Measurements from ENCODE around the gene GUCY1A1. TPM values are rescaled to one million over a fixed set of nuclear protein-coding genes. Genes with fewer than 3 reads are reported as not detected.

The GUCY1A1 gene
- total and polyA plus RNA-seq, 2 experiments from 2014 or later: not detected

DNA sequence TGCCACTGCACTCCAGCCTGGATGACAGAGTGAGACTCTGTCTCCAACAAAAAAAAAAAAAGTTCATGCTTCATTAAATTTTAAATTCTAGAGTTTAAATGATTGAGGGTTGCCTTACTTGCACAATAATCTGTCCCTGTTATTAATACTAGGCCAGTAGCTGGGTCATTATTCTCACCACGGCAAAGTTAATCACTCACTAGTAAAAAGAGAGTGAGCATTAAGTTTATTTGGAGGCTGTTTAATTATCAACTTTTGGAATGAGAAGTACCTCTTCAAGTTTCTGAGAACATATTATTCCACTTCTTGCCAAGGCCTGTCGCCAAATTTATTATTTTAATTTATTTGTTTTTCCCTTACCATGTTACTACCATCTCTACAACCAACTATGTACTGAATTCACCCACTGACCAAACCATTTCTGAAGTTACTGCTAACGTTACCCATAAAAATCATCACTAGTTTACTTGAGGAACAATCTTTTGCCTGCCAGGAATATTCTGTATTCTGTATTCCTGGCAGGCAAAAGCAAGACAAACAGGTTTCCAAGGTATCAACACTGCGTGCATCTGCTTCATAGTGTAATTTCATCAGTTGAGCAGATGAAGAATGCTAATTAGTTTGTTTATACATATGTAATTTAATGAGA lies 26.5 kb downstream of the GUCY1A1 start:
- DNase-seq: no peak
- Histone ChIP-seq H3K27me3 (replicated peaks; ENCODE audit: insufficient read depth) (no peaks in the 10 kb centered on the region; the same call in 1 of the 2 replicates), H3K79me2 (ENCODE audit: insufficient read depth) (no peaks in the 10 kb centered on the region), H4K20me1 (ENCODE audit: insufficient read depth) (no peaks in the 10 kb centered on the region), H3K27ac (no peak overlapping the region), H2AFZ (no peak overlapping the region), H3K9ac (no peak overlapping the region), H3K4me3 (no peak overlapping the region), H3K4me2 (ENCODE audit: unreplicated experiment) (no peak overlapping the region), H3K9me3 (ENCODE audit: low read depth) (no peaks in the 10 kb centered on the region), H3K4me1 (ENCODE audit: insufficient read depth) (no peaks in the 10 kb centered on the region), H3F3A (ENCODE audit: insufficient read depth) (no peaks in the 10 kb centered on the region), H3K36me3 (ENCODE audit: low read depth) (no peaks in the 10 kb centered on the region), H3K9me2 (ENCODE audit: insufficient read depth) (0 out of 2 replicates have a peak, but pooled peaks cover 3% of the 10 kb centered on the region)
- in situ Hi-C loops (cut with MboI): no loop called here
- TF ChIP-seq EZH2phosphoT487 (IDR thresholded peaks at IDR 0.05; ENCODE audit: insufficient read depth, low read depth) (no peak), EZH2 (IDR thresholded peaks at IDR 0.05; ENCODE audit: insufficient read depth, poor library complexity, severe bottlenecking) (no peak)
- WGBS, 2 experiments (ENCODE audit: low coverage in 1 of 2, low lambda C conversion rate in 2 of 2, missing lambda C conversion rate in 2 of 2): 42 to 49% methylated on average over 4 of the region's 4 CpGs

DNA sequence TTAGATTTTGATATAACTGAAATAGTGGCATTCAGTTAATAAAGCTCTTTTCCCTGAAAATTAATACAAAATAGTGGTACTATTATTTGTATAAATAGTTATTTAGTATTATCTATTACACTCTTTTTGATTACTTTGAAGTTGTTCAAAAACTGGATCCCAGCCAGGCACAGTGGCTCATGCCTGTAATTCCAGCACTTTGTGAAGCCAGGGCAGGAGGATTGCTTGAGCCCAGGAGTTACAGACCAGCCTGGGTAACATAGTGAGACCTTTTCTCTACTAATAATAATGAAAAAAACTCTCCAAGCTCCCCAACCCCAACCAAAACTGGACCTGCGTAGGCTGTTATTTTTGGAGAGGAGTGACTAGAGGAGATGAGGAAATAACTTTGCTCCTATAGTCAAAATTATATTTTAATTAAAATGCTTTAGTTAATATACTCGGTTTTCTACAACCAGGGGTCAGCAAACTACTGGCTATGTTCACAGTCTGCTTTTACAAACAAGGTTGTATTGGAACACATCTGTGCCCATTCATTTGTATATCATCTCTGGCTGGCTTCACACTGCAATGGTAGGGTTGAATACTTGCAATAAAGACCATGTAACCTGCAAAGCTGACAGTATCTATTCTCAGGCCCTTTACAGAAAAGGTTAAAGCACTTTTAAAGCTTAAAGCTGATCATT lies 27.6 kb downstream of the GUCY1A1 start:
- Histone ChIP-seq H3K4me3 (no peak overlapping the region), H3K36me3 (ENCODE audit: low read depth) (no peaks in the 10 kb centered on the region), H3K79me2 (ENCODE audit: insufficient read depth) (no peaks in the 10 kb centered on the region), H3K9me2 (ENCODE audit: insufficient read depth) (0 out of 2 replicates have a peak, but pooled peaks cover 3% of the 10 kb centered on the region), H4K20me1 (ENCODE audit: insufficient read depth) (no peaks in the 10 kb centered on the region), H3K27me3 (replicated peaks; ENCODE audit: insufficient read depth) (no peaks in the 10 kb centered on the region; the same call in 1 of the 2 replicates), H3K4me2 (ENCODE audit: unreplicated experiment) (no peak overlapping the region), H3K9me3 (ENCODE audit: low read depth) (no peaks in the 10 kb centered on the region), H3K27ac (no peak overlapping the region), H3K9ac (no peak overlapping the region), H3F3A (ENCODE audit: insufficient read depth) (no peaks in the 10 kb centered on the region), H3K4me1 (ENCODE audit: insufficient read depth) (no peaks in the 10 kb centered on the region), H2AFZ (no peak overlapping the region)
- WGBS, 2 experiments (ENCODE audit: low coverage in 1 of 2, low lambda C conversion rate in 2 of 2, missing lambda C conversion rate in 2 of 2): 34 to 35% methylated on average over 2 of the region's 2 CpGs
- TF ChIP-seq EZH2 (IDR thresholded peaks at IDR 0.05; ENCODE audit: insufficient read depth, poor library complexity, severe bottlenecking): no peak
- no peak for TF ChIP-seq EZH2phosphoT487 (IDR thresholded peaks at IDR 0.05; ENCODE audit: insufficient read depth, low read depth)
- in situ Hi-C loops (cut with MboI): no loop called here
- DNase-seq: no peak

DNA sequence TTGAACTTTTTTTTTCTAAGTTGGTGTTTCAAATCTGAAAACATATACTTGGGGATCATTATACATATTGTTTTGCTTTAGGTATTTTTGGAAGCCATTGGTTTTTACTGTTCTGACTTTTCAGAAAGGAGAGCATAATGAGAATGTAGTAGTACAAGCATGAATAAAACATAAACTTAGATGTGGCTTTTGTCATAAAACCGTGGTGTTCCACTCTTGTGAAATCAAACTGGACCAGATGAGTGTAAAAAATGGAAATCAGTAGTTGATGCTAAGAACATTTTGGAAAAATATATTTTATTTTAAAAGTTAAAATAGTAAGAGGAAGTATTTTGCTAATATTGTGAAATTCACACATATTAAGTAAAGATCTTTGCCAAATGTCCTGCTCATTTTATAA lies 29.6 kb downstream of the GUCY1A1 start:
- TF ChIP-seq EZH2phosphoT487 (IDR thresholded peaks at IDR 0.05; ENCODE audit: insufficient read depth, low read depth): no peak
- no peak for TF ChIP-seq EZH2 (IDR thresholded peaks at IDR 0.05; ENCODE audit: insufficient read depth, poor library complexity, severe bottlenecking)
- H3K79me2 ChIP-seq (ENCODE audit: insufficient read depth): no peaks in the 10 kb centered on the region
- no peaks in the 10 kb centered on the region; the same call in 1 of the 2 replicates for H3K27me3 ChIP-seq (replicated peaks; ENCODE audit: insufficient read depth)
- no peak overlapping the region for H3K27ac ChIP-seq
- no peak overlapping the region for H3K4me3 ChIP-seq
- no peak overlapping the region for H2AFZ ChIP-seq
- H3K9me3 ChIP-seq (ENCODE audit: low read depth): no peaks in the 10 kb centered on the region
- no peaks in the 10 kb centered on the region for H3K36me3 ChIP-seq (ENCODE audit: low read depth)
- no peaks in the 10 kb centered on the region for H3F3A ChIP-seq (ENCODE audit: insufficient read depth)
- H3K4me1 ChIP-seq (ENCODE audit: insufficient read depth): no peaks in the 10 kb centered on the region
- WGBS, 2 experiments (ENCODE audit: low coverage in 1 of 2, low lambda C conversion rate in 2 of 2, missing lambda C conversion rate in 2 of 2): 0 to 4% methylated on average over 1 of the region's 1 CpG
- no peak for DNase-seq
- no peaks in the 10 kb centered on the region for H4K20me1 ChIP-seq (ENCODE audit: insufficient read depth)
- H3K9me2 ChIP-seq (ENCODE audit: insufficient read depth): 0 out of 2 replicates have a peak, but pooled peaks cover 3% of the 10 kb centered on the region
- H3K9ac ChIP-seq: no peak overlapping the region
- no peak overlapping the region for H3K4me2 ChIP-seq (ENCODE audit: unreplicated experiment)
- in situ Hi-C loops (cut with MboI): no loop called here

DNA sequence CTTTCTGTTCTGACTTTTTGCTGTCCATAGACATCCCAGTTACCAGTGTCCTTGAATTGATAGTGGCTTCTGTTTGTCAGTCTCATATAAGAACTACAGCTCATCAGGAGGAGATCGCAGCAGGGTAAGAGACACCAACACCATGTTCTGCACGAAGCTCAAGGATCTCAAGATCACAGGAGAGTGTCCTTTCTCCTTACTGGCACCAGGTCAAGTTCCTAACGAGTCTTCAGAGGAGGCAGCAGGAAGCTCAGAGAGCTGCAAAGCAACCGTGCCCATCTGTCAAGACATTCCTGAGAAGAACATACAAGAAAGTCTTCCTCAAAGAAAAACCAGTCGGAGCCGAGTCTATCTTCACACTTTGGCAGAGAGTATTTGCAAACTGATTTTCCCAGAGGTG lies 30.1 kb downstream of the GUCY1A1 start:
- Histone ChIP-seq H4K20me1 (ENCODE audit: insufficient read depth) (no peaks in the 10 kb centered on the region), H3K36me3 (ENCODE audit: low read depth) (no peaks in the 10 kb centered on the region), H3K4me1 (ENCODE audit: insufficient read depth) (no peaks in the 10 kb centered on the region), H3K79me2 (ENCODE audit: insufficient read depth) (no peaks in the 10 kb centered on the region), H3K4me2 (ENCODE audit: unreplicated experiment) (no peak overlapping the region), H3K9me2 (ENCODE audit: insufficient read depth) (0 out of 2 replicates have a peak, but pooled peaks cover 3% of the 10 kb centered on the region), H2AFZ (no peak overlapping the region), H3K27me3 (replicated peaks; ENCODE audit: insufficient read depth) (no peaks in the 10 kb centered on the region; the same call in 1 of the 2 replicates), H3K9ac (no peak overlapping the region), H3F3A (ENCODE audit: insufficient read depth) (no peaks in the 10 kb centered on the region), H3K9me3 (ENCODE audit: low read depth) (no peaks in the 10 kb centered on the region), H3K27ac (no peak overlapping the region), H3K4me3 (no peak overlapping the region)
- no peak for DNase-seq
- in situ Hi-C loops (cut with MboI): no loop called here
- TF ChIP-seq EZH2phosphoT487 (IDR thresholded peaks at IDR 0.05; ENCODE audit: insufficient read depth, low read depth): no peak
- TF ChIP-seq EZH2 (IDR thresholded peaks at IDR 0.05; ENCODE audit: insufficient read depth, poor library complexity, severe bottlenecking): no peak
- WGBS, 2 experiments (ENCODE audit: low coverage in 1 of 2, low lambda C conversion rate in 2 of 2, missing lambda C conversion rate in 2 of 2): 45 to 47% methylated on average over 6 of the region's 6 CpGs

Data from GM23248 (cell line).